HG02763 (cell line): ENCODE results near the gene DHRS1.
"Not testable (repeated sequence)": the region's sequence is repeated elsewhere in the genome, so short reads cannot be mapped to it uniquely, and the experiment has no call there.

Experiments used
- ATAC-seq: cut with Tn5 transposase; IDR thresholded peaks from one replicate; pipeline ENCODE4 v1.9.1; 2021; ENCODE audit warnings: mild to moderate bottlenecking, moderate library complexity; ENCODE audit not compliant: unreplicated experiment

Gene DHRS1

DNA sequence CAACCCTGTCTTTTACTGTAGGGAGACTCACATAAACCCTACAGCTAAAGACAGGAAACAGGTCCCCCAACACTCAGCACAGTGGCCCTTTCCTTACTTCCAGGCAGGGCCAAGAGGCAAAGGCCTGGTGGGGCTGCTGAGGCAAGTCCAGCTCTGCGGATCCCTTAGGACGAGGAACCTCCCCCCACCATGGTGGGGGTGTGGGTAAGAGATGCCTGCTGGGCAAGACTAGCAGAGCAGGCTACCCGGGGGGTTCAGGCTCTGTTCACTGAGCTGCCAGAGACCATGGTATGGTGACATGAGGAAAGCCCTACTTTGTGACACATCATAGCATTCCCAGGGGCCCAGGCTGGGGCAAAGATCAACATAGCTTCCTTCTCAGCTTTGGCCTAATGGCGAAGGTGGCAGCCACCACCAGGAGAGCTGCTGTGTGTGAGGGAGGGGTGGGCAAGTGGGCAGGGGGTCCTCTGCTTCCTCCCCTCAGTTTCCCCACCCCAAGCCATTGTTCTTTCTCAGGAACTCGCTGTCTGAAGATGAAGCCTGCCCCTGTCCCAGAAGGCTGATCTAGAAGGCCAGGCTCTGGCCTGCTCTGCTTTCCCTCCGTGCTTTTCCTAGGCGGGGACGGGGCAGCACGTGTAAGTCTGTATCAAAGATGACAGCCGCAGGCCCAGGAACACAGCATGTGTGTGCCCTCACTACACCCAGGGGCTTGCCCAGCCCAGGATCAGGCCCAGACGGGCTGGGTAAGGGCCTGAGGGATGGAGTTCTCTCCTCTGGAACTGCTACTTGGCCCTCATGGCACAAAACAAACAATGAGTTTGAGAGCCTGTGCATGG, 47.1 kb downstream of the DHRS1 start:
- ATAC-seq: no peak

DNA sequence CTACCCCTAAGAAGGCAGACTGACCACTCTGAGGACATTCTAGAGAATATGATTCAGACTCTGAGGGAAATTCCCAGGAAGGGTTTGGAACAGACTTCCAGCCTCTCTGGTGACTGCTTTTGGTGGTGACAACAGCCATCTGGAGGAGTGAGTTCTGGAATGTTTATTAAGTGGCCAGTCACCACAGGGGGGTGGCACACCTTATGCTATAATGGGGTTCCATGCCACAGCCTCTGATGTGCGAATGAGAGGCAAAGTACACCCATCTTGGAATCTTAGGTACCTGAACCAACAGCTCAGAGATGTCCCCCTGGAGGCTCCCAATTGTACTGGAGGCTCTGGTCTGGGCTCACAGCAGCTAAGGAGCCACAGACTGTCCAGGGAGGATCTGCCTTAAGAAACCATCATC, 47.7 kb downstream of the DHRS1 start:
- ATAC-seq: no peak

DNA sequence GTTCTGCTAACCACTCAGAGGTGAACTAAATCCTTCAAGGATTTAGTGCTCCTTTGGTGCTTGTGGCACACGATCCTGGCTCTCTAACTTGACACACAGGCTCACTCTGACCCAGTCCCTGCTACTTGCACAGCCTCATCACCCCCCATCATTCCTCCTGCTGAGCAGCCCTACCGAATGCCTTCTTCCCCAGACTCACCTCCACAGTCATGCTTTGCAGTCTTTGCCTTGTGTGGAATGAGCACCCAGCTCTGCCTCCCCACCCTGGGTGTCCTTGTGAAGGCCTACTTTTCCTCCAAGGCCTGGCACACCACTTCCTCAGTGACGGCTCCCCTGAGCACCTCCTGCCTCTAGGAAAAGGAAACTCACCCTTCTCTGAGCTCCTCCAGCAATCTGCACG, 49.2 kb downstream of the DHRS1 start:
- ATAC-seq: no peak

DNA sequence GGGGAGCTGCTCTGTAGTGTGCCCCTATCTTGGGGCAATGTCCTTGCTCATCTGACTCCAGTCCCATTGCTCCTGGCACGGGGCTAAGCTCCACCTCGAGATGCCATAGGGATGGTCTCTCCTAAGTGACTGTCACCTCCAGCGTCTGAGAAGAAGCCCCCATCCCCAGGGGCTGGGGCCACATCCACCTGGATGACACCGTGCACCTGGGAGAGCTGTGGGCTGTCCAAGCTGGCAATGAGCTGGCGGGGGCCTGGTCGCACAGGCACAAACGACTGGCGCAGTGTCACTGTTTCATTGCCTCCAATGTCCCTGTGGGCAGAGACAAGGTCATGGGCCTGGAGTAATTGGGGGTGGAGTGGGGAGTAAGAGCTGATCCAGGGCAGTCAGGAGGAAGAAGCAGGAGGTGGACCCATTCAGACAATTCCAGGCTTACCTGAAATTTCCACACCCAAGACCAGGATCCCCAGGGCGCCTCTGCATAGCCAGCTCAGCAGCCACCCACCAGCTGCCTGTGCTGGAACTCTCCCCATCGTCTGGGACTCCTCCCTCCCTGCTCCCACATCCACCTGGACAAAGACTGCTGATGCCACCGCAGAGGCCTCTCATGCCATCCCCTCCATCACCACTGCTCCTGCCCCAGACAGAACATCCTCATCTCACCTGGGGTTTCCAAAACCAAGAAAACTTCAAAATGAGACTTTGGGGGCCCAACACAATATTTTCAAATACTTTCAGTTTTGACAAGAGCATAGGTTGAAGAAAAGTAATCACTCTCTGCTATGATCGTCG, 50.2 kb downstream of the DHRS1 start:
- no peak for ATAC-seq

DNA sequence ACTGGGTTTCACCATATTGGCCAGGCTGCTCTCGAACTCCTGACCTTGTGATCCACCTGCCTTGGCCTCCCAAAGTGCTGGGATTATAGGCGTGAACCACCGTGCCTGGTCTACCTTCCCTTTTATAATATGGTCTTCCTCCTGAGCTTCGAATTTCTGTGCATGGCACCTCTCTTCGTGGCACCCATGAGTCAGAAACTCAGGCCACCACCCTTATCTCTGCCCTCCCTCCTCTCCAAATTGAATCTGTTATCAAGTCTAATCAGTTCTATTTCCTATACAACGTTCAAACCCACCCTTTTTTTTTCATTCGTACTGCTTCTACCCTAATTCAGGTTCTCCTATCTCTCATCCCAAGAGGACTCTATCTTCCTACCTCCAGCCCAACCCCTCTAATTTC, 52.2 kb downstream of the DHRS1 start:
- no peak for ATAC-seq

DNA sequence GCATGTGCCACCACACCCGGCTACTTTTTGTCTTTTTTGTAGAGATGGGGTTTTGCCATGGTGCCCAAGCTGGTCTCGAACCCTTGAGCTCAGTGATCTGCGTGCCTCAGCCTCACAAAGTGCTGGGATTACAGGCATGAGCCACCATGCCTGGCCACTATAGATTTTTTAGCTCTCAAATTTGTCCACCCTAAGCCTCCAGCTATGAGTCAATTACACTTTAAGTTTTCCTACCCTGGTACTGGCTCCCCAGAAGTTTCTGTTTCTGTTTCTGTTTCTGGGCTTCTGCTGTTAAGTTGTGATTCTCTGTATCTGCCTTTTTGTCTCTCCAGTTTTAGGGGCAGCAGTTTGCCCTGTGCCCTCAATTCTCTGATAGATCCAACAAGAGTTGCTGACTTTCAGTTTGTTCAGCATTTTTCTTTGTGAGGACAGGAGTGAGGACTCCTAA, 52.8 kb downstream of the DHRS1 start:
- ATAC-seq: no peak

DNA sequence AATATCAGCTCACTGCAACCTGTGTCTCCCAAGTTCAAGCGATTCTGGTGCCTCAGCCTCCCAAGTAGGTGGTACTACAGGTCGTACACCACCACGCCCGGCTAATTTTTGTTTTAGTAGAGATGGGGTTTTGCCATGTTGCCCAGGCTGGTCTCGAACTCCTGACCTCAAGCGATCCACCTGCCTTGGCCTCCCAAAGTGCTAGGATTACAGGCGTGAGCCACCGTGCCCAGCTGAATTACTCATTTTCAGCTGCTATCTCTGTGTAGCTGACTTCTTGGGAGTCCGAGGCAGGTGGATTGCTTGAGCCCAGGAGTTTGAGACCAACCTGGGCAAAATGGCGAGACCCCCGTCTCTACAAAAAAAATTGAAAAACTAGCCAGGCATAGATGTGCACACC, 54.2 kb downstream of the DHRS1 start:
- ATAC-seq: not testable (repeated sequence)

DNA sequence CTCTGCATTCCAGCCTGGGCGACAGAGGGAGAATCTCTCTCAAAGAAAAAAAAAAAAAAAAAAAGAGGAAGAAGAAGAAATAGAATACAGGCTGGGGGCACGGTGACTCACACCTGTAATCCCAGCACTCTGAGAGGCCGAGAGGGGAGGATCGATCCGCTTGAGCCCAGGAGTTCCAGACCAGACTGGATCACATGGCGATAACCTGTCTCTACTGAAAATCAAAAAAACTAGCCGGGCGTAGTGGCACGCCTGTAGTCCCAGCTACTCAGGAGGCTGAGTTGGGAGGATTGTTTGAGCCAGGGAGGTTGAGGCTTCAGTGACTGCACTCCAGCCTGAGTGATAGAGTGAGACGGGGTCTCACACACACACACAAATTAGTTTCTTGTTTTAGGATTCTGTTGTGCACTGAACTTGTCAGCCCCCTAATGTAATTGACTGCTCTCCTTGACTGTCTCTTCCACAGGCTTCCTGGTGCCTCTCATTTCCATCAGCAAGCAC, 56.2 kb downstream of the DHRS1 start:
- no peak for ATAC-seq

DNA sequence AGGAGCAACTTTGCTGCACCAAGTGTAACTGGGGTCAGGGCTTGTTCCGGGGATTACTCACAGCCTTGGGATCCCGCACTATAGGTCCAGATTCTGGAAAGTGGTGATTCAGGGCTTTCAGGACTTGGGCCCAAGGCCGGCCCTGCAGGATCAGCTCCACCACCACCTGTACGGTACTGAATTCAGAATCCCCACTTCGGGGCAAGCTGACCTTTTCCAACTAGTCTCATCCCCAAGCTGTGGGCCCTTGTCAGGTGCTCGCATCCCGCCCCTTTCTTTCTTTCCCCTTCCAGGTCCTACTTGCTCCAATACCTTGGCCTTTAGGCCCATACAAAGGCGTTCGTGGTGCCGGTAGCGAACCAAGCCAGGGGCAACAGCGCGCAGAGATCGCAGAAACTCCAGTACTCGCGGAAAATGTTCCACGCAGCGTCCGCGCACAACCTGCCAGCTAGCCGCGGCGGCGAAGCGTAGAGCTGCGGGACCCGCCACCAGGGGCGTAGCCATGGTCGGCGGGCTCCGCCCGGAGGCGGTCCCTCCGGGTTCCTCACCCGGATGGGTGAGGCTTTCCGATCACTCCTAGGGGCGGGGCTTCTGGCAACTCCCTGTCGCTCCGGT, 57.6 kb downstream of the DHRS1 start:
- ATAC-seq: peak; percentile 79
